ENCODE results near the gene RPL36.
"Not testable (repeated sequence)": the region's sequence is repeated elsewhere in the genome, so short reads cannot be mapped to it uniquely, and the experiment has no call there.

Gene RPL36

DNA sequence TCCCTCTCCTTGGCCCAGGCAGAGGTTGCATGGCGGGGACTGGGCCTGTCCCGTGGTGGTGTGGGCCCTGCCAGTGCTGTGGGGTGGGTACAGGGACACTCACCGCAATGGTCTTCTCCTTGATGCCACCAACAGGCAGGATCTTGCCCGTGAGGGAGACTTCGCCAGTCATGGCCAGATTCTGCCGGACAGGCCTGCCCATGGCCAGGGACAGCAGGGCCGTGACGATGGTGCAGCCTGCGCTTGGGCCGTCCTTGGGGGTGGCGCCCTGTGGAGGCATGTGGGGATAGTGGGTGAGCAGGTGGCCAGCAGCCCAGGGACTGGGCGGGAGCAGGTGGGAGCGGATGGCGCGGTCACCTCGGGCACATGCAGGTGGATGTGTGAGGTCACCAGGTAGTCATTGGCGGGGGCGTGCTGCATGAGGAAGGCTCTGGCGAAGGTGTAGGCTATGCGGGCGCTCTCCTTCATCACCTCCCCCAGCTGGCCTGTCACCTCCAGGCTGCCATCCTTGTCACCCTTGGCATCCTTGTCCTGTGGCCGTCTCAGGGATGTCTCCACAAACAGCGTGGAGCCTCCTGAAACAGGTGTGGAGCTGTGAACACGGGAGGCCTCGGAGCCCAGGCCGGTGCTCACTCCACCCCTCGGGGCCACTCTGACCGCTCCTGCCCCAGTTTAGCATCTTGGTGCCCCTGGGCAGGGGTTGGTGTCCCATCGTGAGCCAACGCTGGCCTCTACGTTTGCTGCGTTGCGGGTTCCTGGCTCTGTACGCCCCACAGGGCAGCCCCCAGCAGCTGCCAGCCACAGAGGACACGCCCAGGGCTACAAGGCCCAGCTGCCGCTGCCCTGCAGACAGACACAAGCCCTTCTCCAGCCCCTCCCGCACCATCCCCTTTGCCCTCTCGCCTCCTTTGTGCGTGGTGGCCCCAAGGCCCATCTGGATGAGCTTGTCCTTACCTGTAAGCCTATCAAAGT is 3.4 kb downstream of the RPL36 start:
- DNase-seq (peak in 1 of 2 donors; percentile 40), ATAC-seq (no peak)
- Mint-ChIP-seq H3K9me3 (no peaks in the 10 kb centered on the region), H3K4me3 (peak overlapping the region; percentile 96 to 99), H3K27ac (peak overlapping the region; percentile 19 to 99), H3K27me3 (no peaks in the 10 kb centered on the region), H3K4me1 (peaks cover 72% of the 10 kb centered on the region)

GRCh38 chr19:5694167-5694955 is 4.3 kb downstream of the RPL36 start:
- no peak for DNase-seq
- Mint-ChIP-seq H3K27ac (peak overlapping the region; percentile 46 to 99), H3K4me1 (peaks cover 71% of the 10 kb centered on the region), H3K9me3 (no peaks in the 10 kb centered on the region), H3K4me3 (peak overlapping the region; percentile 12 to 99), H3K27me3 (no peaks in the 10 kb centered on the region)
- no peak for ATAC-seq

- ATAC-seq, result no peak
- Mint-ChIP-seq H3K4me1 (peaks cover 65% of the 10 kb centered on the region), H3K4me3 (peak overlapping the region in 1 of 2 donors; percentile 31), H3K9me3 (no peaks in the 10 kb centered on the region), H3K27ac (peak overlapping the region in 1 of 2 donors; percentile 95), H3K27me3 (no peaks in the 10 kb centered on the region)
- DNase-seq, result no peak
Measured at GRCh38 chr19:5694956-5695648, 5.0 kb downstream of the RPL36 start.

DNA sequence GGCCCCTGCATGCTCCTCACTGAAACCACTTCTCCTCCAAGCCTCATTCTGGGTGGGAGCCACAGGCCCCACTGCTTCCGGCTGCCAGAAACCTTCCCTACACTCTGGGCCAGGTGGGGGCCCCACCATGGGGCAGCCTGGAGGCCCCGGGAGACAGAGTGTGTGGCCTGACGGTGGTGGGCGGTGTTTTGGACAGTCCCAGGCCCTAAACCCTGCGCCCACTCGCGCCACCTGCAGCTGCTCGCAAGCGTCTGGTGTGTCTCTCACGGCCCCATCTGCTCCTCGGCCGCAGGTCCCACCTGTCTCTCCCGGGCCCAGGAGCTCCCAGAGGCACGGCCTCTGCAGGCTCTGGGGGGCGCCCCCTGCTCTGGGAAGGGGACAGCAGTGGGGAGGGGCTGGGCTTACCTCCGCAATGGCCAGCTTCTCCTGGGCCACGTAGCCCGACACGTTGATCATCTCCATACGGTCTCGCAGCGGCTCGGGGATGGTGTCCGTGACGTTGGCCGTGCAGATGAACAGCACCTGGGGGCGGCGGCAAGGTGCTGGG is 5.6 kb downstream of the RPL36 start:
- no peaks in the 10 kb centered on the region for H3K27me3 Mint-ChIP-seq

GRCh38 chr19:5696196-5697021 is 6.3 kb downstream of the RPL36 start:
- Mint-ChIP-seq H3K4me3 (no peak overlapping the region), H3K27me3 (no peaks in the 10 kb centered on the region), H3K4me1 (peaks cover 55% of the 10 kb centered on the region), H3K27ac (peak overlapping the region in 1 of 2 donors; percentile 89), H3K9me3 (no peaks in the 10 kb centered on the region)
- no peak for DNase-seq
- ATAC-seq, result no peak

More for the DNA sequence above, 5.6 kb downstream of the RPL36 start:
- no peak for ATAC-seq
- DNase-seq, result no peak
- Mint-ChIP-seq H3K4me3 (peak overlapping the region in 1 of 2 donors; percentile 31), H3K4me1 (peaks cover 58% of the 10 kb centered on the region), H3K9me3 (no peaks in the 10 kb centered on the region), H3K27ac (peak overlapping the region in 1 of 2 donors; percentile 54)

DNA sequence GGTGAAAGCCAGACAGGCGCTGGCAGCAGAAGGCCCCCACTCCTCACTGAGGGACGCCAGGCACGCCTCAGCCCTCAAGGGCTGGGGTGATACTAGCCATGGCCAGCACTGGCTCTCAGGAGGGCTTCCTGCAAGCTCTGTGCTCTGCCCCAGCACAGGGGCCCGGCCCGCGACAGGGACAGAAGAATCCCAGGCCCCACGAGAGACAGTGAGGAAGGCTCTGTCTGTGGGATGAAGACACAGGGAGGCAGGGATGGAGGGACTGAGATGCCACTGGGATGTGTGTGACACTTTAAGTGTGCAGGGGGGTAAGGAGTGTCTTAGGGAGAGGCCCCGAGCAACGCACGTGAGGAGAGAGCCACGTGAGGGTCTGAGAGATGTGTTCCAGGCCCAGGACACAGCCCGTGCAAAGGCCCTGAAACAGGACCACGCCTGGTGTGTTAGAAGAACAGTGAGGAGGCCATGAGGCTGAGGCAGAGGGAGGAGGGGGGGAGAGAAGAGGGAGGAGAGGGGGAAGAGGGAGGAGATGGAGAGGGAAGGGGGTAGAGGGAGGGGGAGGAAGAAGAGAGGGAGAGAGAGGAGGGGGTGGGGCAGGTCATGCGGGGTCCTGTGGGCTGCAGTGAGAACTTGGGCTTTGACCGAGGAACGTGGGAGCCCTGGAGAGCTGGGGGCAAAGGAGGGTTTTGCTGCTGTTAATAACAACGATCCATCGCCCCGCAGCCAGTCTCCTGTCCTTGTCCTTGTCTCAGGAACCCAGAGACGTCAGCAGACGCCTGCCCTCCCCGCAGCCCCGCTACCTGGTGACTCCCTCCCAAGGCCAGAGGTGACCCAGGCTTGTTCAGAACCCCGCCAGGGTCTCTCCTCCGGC is 7.2 kb downstream of the RPL36 start:
- H3K9me3 Mint-ChIP-seq, result no peaks in the 10 kb centered on the region
- H3K4me1 Mint-ChIP-seq, result peaks cover 52% of the 10 kb centered on the region
- peak overlapping the region in 1 of 2 donors; percentile 89 for H3K27ac Mint-ChIP-seq
- DNase-seq (no peak), ATAC-seq (no peak)
- no peaks in the 10 kb centered on the region for H3K27me3 Mint-ChIP-seq
- no peak overlapping the region for H3K4me3 Mint-ChIP-seq

DNA sequence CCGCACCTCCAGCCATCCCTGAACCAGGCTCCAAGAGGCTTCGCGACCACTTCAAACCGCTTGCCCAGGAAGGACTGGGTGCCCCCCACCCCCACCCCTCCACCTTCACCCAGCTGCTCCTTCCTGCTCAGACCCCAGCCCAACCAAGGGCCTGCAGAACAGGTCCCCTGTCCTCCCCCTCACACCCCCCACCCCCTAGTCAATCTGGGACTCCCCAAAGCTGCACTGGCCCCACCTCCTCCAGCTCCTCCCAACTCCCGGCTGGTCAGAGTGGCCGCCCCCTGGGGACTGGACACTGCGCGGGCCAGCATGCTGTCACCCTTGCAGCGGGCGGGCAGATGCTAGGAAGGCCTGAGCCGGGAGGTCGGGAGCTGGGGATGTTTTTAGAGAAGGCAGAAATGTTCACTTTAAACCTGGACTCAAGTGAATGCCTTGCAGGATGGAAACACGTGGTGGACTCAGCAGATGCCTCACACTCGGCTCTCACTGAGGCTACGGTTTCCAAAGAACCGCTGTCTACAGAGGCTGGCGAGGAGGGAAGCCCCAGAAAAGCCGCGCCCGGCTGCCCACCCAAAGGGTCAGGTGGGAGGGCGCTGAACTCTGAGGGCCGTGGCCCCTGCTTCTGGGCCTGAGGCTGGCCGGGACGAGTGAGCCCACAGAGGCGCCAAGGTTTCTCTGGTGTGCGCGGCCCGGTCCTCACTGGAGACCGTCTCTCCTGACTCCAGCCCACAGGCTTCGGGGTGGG is 8.0 kb downstream of the RPL36 start:
- Mint-ChIP-seq H3K4me1 (peaks cover 44% of the 10 kb centered on the region), H3K27ac (peak overlapping the region in 1 of 2 donors; percentile 59), H3K27me3 (no peaks in the 10 kb centered on the region), H3K9me3 (no peaks in the 10 kb centered on the region), H3K4me3 (no peak overlapping the region)
- DNase-seq, result no peak
- ATAC-seq, result no peak

- peaks cover 36% of the 10 kb centered on the region for H3K4me1 Mint-ChIP-seq
- H3K9me3 Mint-ChIP-seq, result no peaks in the 10 kb centered on the region
- ATAC-seq (no peak), DNase-seq (no peak)
- peak overlapping the region in 1 of 2 donors; percentile 59 for H3K27ac Mint-ChIP-seq
- H3K4me3 Mint-ChIP-seq, result no peak overlapping the region
- H3K27me3 Mint-ChIP-seq, result no peaks in the 10 kb centered on the region
Measured at GRCh38 chr19:5698635-5699422, 8.7 kb downstream of the RPL36 start.

DNA sequence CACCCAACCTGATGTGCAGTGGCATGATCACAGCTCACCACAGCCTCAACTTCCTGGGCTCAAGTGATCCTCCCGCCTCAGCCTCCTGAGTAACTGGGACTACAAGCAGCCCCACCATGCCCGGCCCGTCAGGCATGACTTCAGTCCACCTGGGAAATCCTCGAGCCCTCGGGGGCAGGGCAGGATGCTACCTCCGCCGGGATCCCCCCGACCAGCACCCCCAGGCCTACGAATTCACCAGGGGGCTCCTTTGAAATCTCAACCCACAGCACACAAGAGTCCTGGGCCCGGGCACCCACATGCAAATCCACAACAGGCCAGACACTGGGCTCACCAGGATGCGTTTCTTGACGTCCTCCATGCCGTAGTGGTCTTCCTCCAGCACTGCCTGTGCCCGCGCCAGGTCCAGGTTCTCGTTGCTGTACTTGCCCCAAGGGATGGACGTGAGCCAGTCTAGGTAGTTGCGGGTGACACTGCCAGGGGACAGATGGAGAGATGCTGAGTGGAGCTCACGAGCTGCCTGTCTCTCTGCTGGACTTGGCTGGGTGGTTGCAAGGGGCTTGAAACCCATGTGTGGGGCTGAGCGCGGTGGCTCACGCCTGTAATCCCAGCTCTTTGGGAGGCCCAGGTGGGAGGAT is 10.5 kb downstream of the RPL36 start:
- H3K9me3 Mint-ChIP-seq, result no peaks in the 10 kb centered on the region
- H3K27me3 Mint-ChIP-seq, result no peaks in the 10 kb centered on the region
- peaks cover 19% of the 10 kb centered on the region for H3K4me1 Mint-ChIP-seq
- H3K27ac Mint-ChIP-seq, result peak overlapping the region in 1 of 2 donors; percentile 27
- DNase-seq (no peak), ATAC-seq (no peak)
- no peak overlapping the region for H3K4me3 Mint-ChIP-seq

GRCh38 chr19:5702053-5702410 is 11.9 kb downstream of the RPL36 start:
- H3K9me3 Mint-ChIP-seq, result not testable (repeated sequence)

DNA sequence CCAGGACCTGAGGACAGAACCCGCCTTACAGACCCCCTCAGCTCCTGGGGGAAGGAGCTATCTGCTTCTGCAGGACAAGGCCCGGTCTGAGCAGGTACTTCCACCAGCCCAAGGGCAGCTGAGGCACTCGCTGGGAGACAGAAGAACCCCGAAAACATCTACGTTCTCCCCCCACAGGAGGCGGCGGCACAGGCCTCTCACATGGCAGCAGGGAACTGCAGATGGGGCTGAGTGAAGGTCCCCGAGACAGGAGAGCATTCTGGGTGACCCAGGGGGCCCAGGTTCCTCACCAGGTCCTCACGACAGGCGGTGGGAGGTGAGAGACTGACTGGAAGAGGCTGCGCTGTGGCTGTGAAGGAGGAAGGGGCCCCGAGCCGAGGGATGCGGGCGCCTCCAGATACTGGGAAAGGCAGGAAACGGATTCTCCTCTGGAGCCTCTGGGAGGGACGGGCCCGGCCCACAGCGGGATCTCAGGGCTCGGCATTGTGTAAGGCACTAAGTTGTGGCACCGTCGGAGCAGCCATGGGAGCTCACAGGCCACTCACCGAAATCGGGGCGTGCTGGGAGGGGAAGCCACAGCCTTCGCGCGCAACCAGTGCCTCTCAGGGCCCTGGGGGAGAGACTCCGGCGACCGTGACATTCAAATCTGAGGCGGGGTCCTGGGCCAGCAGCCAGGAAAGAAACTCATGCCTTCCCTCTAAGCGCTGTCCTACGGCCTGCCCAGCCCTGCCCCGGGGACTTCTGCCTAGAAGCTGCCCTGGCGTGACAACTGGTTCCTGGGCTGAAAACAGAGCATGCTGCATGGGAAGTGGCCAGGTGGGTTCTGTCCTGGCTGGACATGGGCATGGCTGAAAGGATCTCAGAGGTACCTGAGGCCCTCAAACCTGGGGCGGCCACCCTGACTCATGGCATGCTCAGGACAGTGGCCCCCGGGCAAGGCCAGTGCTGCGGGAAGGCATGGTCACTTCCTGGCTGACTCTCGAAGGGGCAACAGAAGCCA is 14.0 kb downstream of the RPL36 start:
- peak; percentile 8 for ATAC-seq
- Mint-ChIP-seq H3K27me3 (no peaks in the 10 kb centered on the region), H3K9me3 (no peaks in the 10 kb centered on the region), H3K4me1 (peaks cover 6% of the 10 kb centered on the region), H3K4me3 (no peak overlapping the region), H3K27ac (peak overlapping the region in 1 of 2 donors; percentile 86)
- no peak for DNase-seq

More at GRCh38 chr19:5702053-5702410, 11.9 kb downstream of the RPL36 start:
- H3K27me3 Mint-ChIP-seq, DNase-seq, ATAC-seq, H3K4me3 Mint-ChIP-seq: not testable (repeated sequence)
- peak overlapping the region in 1 of 2 donors; percentile 97 for H3K27ac Mint-ChIP-seq
- H3K4me1 Mint-ChIP-seq, result peaks cover 15% of the 10 kb centered on the region
